Activated CD4-positive, alpha-beta T cell treated with anti-CD3 and anti-CD28 coated beads, Interleukin-10, Interleukin-2, amounts not matched to agents 100 ng/mL and 50 ng/mL, durations not matched to agents 16 hours and 8 hours (primary cell): Measurements from ENCODE around the gene FBXW10.
A peak's percentile ranks its signal among the peaks of the same experiment; 100 is the strongest.
"Not testable (repeated sequence)": the region's sequence is repeated elsewhere in the genome, so short reads cannot be mapped to it uniquely, and the experiment has no call there.

Source experiments
- DNase-seq: peaks from one replicate; pipeline ENCODE4 v3.0.0-alpha.2; 2020

Gene FBXW10, protein sequence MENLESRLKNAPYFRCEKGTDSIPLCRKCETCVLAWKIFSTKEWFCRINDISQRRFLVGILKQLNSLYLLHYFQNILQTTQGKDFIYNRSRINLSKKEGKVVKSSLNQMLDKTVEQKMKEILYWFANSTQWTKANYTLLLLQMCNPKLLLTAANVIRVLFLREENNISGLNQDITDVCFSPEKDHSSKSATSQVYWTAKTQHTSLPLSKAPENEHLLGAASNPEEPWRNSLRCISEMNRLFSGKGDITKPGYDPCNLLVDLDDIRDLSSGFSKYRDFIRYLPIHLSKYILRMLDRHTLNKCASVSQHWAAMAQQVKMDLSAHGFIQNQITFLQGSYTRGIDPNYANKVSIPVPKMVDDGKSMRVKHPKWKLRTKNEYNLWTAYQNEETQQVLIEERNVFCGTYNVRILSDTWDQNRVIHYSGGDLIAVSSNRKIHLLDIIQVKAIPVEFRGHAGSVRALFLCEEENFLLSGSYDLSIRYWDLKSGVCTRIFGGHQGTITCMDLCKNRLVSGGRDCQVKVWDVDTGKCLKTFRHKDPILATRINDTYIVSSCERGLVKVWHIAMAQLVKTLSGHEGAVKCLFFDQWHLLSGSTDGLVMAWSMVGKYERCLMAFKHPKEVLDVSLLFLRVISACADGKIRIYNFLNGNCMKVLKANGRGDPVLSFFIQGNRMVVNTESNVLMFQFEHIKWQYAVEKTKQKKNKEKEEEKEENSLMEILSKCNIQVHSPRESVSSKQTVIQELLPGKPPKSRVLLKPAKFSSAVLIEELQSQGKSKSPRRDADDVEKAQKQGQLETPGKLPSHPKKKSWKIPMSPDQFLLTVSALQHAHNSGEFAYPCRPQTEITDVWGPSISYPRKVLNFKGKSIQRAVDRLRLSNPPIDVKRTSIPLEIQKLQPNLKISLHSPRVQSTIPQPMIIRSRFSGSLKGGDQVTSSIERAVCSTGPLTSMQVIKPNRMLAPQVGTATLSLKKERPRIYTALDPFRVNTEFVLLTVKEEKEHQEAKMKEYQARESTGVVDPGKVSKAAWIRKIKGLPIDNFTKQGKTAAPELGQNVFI

DNA sequence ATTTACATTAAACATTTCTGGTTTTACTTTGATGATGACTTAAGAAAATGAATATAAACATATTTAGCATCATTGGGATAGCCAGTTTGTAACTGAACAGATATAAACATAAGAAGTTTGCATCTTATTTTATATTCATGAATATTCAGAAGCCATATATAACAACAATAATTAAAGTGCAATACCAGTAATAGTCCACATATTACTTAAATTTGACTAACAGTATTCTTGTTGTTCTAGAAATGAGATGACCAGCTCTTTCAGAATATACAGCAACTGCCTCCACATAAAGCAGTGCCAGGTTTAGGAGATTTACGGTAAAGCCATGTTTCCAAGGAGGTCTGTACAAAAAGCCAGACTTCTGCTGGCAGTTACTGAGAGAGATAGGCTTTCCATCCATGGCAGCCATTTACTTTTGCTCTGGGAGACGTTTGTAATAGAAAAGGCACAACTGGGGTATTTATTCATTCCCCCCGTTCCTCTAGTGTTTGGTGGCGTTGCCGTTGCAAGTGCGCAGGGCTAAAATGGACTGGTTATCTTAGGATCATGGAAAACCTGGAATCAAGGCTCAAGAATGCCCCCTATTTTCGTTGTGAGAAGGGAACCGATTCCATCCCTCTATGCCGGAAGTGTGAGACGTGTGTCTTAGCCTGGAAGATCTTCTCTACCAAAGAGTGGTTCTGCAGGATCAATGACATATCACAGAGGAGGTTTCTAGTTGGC is at the start of gene FBXW10:
TSS of gene FBXW10 (plus strand) at position 356 of the 723 bp plus-strand sequence. CDS start at position 547, 191 bp downstream.
- not testable (repeated sequence) for DNase-seq

GRCh38 chr17:18695143-18695542 is 48.7 kb upstream of the FBXW10 start:
- DNase-seq = not testable (repeated sequence)

DNA sequence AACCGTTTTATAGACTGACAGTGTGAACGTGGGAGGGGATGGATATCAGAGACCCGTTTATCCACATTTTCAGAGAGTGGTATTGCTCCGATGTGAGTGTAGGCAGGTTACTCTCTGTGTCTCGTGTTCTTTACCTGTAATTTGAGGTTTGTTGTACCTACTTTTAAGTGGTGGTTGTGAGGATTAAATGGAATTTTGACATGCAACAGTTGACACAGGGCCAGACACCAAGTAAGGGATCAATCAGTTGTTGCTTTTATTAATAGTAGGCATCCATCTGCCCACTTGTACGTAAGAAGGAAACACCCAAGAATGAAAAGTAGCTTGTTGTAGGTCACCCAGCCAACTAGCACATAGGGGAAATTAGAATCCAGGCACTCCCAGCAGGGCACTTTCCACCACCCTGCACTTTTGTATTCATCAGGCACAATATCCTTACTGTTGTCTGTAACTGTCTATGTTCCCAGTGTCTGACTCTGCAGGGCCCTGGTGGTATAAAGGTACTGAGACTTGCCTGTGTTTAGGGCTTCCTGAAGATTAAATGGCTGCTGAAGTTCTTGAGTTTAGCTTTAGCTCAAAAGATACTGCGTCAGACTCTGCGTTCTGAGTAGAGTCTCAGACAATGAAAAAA is 45.3 kb upstream of the FBXW10 start:
- DNase-seq = not testable (repeated sequence)

DNA sequence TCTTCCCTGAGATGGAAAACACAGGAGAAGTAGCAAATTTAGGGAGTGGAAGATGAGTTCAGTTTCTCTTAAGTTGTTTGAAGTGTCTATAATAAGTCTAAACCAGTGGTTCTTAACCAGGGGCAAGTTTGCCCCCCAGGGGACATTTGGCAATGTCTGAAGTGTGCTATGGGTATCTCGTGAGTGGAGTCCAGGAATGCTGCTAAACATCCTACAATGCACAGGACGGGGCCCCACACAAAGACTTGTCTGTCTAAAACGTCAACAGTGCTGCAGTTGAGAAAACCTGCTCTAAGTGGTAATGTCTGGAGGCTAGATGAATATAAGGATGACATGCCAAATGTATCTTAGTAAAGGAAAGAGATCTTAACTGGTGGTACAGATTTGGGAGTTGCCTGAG is 37.9 kb upstream of the FBXW10 start:
- not testable (repeated sequence) for DNase-seq

GRCh38 chr17:18708215-18708614 is 35.6 kb upstream of the FBXW10 start:
- not testable (repeated sequence) for DNase-seq

- peak; percentile 58 for DNase-seq
These were observed 31.4 kb upstream of the FBXW10 start for GRCh38 chr17:18712354-18712999.

GRCh38 chr17:18718643-18719427 is 25.0 kb upstream of the FBXW10 start:
- not testable (repeated sequence) for DNase-seq

GRCh38 chr17:18719428-18720110 is 24.3 kb upstream of the FBXW10 start:
- not testable (repeated sequence) for DNase-seq

DNA sequence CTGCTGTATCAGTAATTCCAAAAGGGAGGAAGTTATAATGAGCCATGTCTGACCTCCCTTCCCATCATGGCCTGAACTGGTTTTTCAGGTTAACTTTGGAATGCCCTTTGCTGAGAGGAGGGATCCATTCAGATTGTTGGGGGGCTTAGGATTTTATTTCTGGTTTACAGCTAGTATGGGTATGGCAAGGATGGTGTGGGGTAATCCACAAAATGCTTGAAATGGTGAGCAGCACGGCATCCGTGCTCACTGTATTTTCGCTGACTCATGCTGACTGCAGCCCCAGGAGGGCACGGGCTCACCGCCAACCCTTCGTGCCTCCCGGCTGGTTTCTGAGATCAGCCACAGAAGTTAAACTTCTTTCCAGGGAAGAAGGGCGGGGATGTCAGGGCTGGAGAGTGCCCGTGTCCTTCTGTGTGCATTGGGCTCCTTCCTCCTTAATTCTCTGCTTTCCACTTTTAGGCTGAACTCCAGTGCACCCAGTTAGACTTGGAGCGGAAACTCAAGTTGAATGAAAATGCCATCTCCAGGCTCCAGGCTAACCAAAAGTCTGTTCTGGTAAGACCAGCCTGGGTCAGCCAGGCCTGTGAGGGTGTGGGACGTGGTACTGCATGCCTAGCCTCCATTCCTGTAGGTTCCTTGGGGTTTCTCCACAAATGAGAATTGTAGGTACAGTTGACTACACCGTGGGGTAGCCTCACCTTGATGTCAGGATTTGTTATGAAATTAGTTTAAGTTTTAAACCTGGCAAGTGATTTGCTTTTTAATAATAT is 21.9 kb upstream of the FBXW10 start:
- DNase-seq = not testable (repeated sequence)

DNA sequence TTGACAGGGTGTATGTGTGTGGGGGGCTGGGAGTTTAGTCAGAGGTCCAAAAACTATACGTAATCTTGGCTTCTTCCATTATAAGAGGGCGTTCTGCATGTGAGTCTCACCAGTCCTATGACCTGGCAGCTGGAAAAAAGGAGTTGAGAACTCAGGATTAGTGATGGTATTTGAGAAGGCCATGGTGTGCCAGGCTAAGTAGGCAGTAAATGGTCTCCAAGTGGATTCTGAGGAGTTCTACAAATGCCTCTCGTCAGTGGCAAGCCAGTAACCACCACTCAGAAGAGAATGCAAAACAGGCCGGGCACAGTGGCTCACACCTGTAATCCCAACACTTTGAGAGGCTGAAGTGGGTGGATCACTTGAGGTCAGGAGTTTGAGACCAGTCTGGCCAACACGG is 21.2 kb upstream of the FBXW10 start:
- not testable (repeated sequence) for DNase-seq

GRCh38 chr17:18723509-18723908 is 20.3 kb upstream of the FBXW10 start:
- DNase-seq = not testable (repeated sequence)

DNA sequence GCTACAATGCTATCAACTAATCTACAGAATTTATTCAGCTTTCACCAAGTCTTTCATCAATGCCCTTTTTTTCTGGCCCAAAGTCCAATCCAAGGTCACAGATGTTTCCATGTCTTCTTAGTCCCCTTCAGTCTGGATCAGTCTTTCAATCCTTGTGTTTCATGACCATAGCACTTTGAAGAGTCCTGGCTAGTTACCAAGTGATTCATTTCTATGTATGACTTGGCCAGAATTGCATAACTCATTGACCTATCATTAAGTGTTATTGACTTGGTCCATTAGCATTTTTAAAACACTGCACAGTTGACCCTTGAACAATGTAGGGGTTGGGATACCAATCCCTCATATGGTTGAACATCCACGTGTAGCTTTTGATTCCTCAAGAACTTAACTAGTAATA is 11.4 kb upstream of the FBXW10 start:
- not testable (repeated sequence) for DNase-seq

- DNase-seq = not testable (repeated sequence)
These were observed 10.5 kb upstream of the FBXW10 start for GRCh38 chr17:18733350-18733749.

DNA sequence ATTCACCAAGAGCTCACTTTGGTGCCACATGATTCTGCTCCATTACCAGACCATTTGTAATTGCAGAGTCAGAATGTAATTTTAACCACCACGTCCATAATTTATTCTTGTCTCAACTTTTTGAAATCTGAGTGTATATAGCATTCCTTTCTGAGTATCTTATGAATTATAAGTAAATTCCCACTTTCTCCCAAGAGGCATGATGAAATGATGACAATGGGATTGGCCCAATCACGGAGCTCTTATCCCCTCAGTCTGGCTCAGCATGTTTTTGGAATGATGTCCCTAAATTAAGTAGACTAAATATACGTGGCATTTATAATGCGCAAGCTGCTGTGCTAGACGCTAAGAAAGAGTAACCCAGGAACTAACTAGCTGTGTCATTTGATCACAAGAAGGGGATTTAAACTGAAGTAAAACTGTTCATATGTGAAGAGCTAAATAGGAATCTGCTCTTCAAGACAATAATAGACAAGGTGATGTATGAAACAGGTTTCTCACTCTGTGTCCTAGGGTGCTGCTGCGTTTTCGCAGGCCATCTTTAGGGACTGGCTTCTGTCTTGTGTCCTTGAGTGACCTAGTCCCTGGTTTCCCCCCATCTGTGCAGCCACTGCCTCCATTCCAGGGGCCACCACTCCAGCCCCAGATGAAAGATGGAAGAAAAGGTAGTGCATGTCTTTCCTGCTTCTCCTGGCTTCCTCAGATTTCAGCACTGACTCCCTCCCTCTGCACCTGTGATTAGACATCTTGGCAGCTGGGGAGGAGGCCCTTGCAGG is 4.0 kb upstream of the FBXW10 start:
- not testable (repeated sequence) for DNase-seq

- not testable (repeated sequence) for DNase-seq
These were observed 2.6 kb upstream of the FBXW10 start for GRCh38 chr17:18741228-18741627.

DNA sequence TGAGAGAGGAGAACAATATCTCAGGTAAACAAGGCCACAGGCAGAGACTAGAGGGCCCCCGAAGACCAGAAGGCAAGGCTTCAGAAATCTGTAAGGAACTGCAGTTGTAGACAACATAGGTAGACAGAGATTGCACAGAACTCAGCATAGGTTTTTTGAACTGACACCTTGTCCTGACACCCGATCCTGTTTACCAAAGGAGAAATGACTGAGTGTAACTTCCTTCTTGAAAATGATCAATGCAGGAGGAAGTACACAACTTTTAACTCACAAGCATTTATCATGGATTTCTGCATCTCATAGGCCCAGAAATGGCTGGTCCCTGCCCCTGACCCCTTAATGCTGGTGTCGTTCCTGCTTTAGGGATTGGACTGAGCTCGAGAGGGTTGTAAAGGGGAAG is 872 bp downstream of the FBXW10 start:
- DNase-seq = not testable (repeated sequence)

GRCh38 chr17:18746551-18746950 is 2.7 kb downstream of the FBXW10 start:
- DNase-seq = not testable (repeated sequence)

- DNase-seq = not testable (repeated sequence)
These were observed 3.6 kb downstream of the FBXW10 start for GRCh38 chr17:18747501-18747900.
